ENCODE measurements around the gene PIK3CB.
"Not testable (repeated sequence)": the region's sequence is repeated elsewhere in the genome, so short reads cannot be mapped to it uniquely, and the experiment has no call there.

GRCh38 chr3:138832473-138833057 is 2.2 kb downstream of the PIK3CB start:
- TF ChIP-seq EZH2 (IDR thresholded peaks at IDR 0.05; ENCODE audit: borderline replicate concordance, insufficient read depth, low read length, poor library complexity, severe bottlenecking); CTCF (IDR thresholded peaks at IDR 0.05; ENCODE audit: poor library complexity, severe bottlenecking); POLR2AphosphoS5 (IDR thresholded peaks at IDR 0.05); SMC3 (conservative IDR thresholded peaks at IDR 0.05; ENCODE audit: poor library complexity): not testable (repeated sequence)
